Parathyroid adenoma (tissue), 2 donors: ENCODE results near the gene TP53I13.

ENCODE experiments used
- H2AFZ ChIP-seq: fragments of 300-600 bp; sonication (generic); one replicate; pipeline ENCODE4 v1.7.0; 2017; ENCODE audit warnings: antibody characterized with exemption, mild to moderate bottlenecking
- H3K27ac ChIP-seq: fragments of 300-600 bp; sonication (generic); one replicate; pipeline ENCODE4 v1.7.0; 2017
- H3K27me3 ChIP-seq: fragments of 300-600 bp; sonication (generic); one replicate; pipeline ENCODE4 v1.7.0; 2017; ENCODE audit warnings: low read length; ENCODE audit not compliant: control insufficient read depth, insufficient read depth
- H3K36me3 ChIP-seq: fragments of 300-600 bp; sonication (generic); one replicate; pipeline ENCODE4 v1.7.0; 2017; ENCODE audit warnings: low read length; ENCODE audit not compliant: control insufficient read depth, insufficient read depth
- H3K4me1 ChIP-seq: fragments of 300-600 bp; sonication (generic); one replicate; pipeline ENCODE4 v1.7.0; 2017; ENCODE audit warnings: control low read depth
- H3K4me2 ChIP-seq: fragments of 300-600 bp; sonication (generic); one replicate; pipeline ENCODE4 v1.7.0; 2017; ENCODE audit warnings: low read length
- H3K4me3 ChIP-seq: fragments of 300-600 bp; sonication (generic); one replicate; pipeline ENCODE4 v1.7.0; 2017; ENCODE audit warnings: low read depth, low read length
- H3K79me2 ChIP-seq: fragments of 300-600 bp; sonication (generic); one replicate; pipeline ENCODE4 v1.7.0; 2017; ENCODE audit warnings: control low read depth
- H3K9ac ChIP-seq: fragments of 300-600 bp; sonication (generic); one replicate; pipeline ENCODE4 v1.7.0; 2017; ENCODE audit warnings: mild to moderate bottlenecking
- H3K9me3 ChIP-seq: fragments of 300-600 bp; sonication (generic); one replicate; pipeline ENCODE4 v1.7.0; 2017; ENCODE audit warnings: low read length; ENCODE audit not compliant: control insufficient read depth
- CTCF ChIP-seq: fragments of 300-600 bp; sonication (generic); IDR thresholded peaks from one replicate; pipeline ENCODE4 v1.7.0; 2017; ENCODE audit warnings: antibody characterized with exemption, mild to moderate bottlenecking
- donor health status: primary hyperparathyroidism.

The TP53I13 gene

GRCh38 chr17:29544066-29544465 is 24.4 kb upstream of the TP53I13 start:
- no peaks in the 10 kb centered on the region for H3K9me3 ChIP-seq
- no peaks in the 10 kb centered on the region for H3K27me3 ChIP-seq
- H2AFZ ChIP-seq: no peak overlapping the region
- no peak for TF ChIP-seq CTCF
- no peaks in the 10 kb centered on the region for H3K4me1 ChIP-seq
- no peaks in the 10 kb centered on the region for H3K36me3 ChIP-seq
- H3K9ac ChIP-seq: no peak overlapping the region
- peaks cover 3% of the 10 kb centered on the region for H3K79me2 ChIP-seq
- no peak overlapping the region for H3K4me2 ChIP-seq
- no peak overlapping the region for H3K27ac ChIP-seq
- no peak overlapping the region for H3K4me3 ChIP-seq

GRCh38 chr17:29546085-29546484 is 22.4 kb upstream of the TP53I13 start:
- Histone ChIP-seq H3K79me2 (no peaks in the 10 kb centered on the region), H3K4me2 (no peak overlapping the region), H3K4me3 (no peak overlapping the region), H3K9me3 (no peaks in the 10 kb centered on the region), H3K9ac (no peak overlapping the region), H3K27me3 (no peaks in the 10 kb centered on the region), H3K36me3 (no peaks in the 10 kb centered on the region), H3K4me1 (no peaks in the 10 kb centered on the region), H3K27ac (no peak overlapping the region), H2AFZ (no peak overlapping the region)
- TF ChIP-seq CTCF: no peak

- Histone ChIP-seq H3K27ac (no peak overlapping the region), H2AFZ (no peak overlapping the region), H3K79me2 (no peaks in the 10 kb centered on the region), H3K9me3 (no peaks in the 10 kb centered on the region), H3K36me3 (no peaks in the 10 kb centered on the region), H3K9ac (no peak overlapping the region), H3K27me3 (no peaks in the 10 kb centered on the region), H3K4me3 (no peak overlapping the region), H3K4me1 (no peaks in the 10 kb centered on the region), H3K4me2 (peak overlapping the region; percentile 1)
- TF ChIP-seq CTCF: no peak
Measured at GRCh38 chr17:29546830-29547229, 21.7 kb upstream of the TP53I13 start.

GRCh38 chr17:29549177-29549923 is 19.2 kb upstream of the TP53I13 start:
- H3K4me1 ChIP-seq: no peaks in the 10 kb centered on the region
- H3K27ac ChIP-seq: no peak overlapping the region
- H3K9ac ChIP-seq: no peak overlapping the region
- H3K27me3 ChIP-seq: no peaks in the 10 kb centered on the region
- no peaks in the 10 kb centered on the region for H3K36me3 ChIP-seq
- TF ChIP-seq CTCF: no peak
- no peaks in the 10 kb centered on the region for H3K79me2 ChIP-seq
- H3K4me2 ChIP-seq: no peak overlapping the region
- H3K9me3 ChIP-seq: no peaks in the 10 kb centered on the region
- H2AFZ ChIP-seq: no peak overlapping the region
- H3K4me3 ChIP-seq: no peak overlapping the region

- H3K4me2 ChIP-seq: no peak overlapping the region
- no peaks in the 10 kb centered on the region for H3K36me3 ChIP-seq
- no peaks in the 10 kb centered on the region for H3K4me1 ChIP-seq
- no peaks in the 10 kb centered on the region for H3K9me3 ChIP-seq
- H2AFZ ChIP-seq: no peak overlapping the region
- no peak overlapping the region for H3K9ac ChIP-seq
- TF ChIP-seq CTCF: no peak
- H3K27me3 ChIP-seq: no peaks in the 10 kb centered on the region
- no peak overlapping the region for H3K27ac ChIP-seq
- no peaks in the 10 kb centered on the region for H3K79me2 ChIP-seq
- no peak overlapping the region for H3K4me3 ChIP-seq
Measured at GRCh38 chr17:29555840-29556239, 12.7 kb upstream of the TP53I13 start.
